ENCODE results near the gene CRACR2A. TPM values are rescaled to one million over a fixed set of nuclear protein-coding genes. Genes with fewer than 3 reads are reported as not detected.

Gene CRACR2A
- total RNA-seq, 3 donors from 2014 or later, result 5.3 to 17.3 (median 15.1) TPM

DNA sequence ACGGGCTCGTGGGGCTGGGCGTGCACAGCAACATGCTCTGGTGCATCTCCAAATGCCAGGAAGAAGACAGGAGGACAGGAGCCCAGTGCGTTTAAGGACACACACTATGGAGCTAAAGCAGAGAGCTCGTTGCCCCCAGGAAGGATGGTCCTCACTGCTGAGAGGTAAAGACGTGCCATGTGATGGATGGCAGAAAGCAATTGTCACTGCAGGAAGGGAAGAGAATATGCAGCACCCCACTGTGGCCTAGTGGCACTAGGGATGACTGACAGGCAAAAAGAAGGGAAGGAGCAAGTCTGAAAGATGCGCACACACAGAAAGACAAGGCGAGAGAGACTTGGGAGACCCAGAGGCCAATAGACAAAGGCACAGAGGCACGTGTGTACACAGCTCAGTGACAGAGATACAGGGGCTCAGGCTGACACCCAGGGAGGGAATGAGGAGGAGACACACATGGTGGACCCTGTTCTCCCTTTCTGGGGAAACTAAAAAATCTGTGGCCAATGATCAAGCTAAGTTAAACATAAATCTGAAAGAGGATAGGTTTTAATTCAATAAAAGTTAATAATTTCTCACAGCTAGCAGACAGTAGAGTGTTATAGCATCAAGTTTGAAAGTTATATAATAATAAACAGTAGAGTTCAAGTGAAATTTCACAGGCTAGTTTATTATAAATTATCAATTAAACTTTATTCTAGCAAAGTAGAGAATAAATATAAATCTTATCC is 78.8 kb downstream of the CRACR2A start:
- H3K27ac ChIP-seq, result no peak overlapping the region
- no peaks in the 10 kb centered on the region for H3K27me3 ChIP-seq
- intact Hi-C loops (cut with DNase I; ENCODE audit: low total_unique reads), result no loop called here
- no peaks in the 10 kb centered on the region for H3K36me3 ChIP-seq
- H3K4me3 ChIP-seq, result no peak overlapping the region
- H3K4me1 ChIP-seq, result no peaks in the 10 kb centered on the region
- no peaks in the 10 kb centered on the region for H3K9me3 ChIP-seq
- DNase-seq (ENCODE audit: low spot score in 2 of 2), result no peak
- no peak for TF ChIP-seq CTCF (IDR thresholded peaks at IDR 0.05)
- TF ChIP-seq POLR2A (IDR thresholded peaks at IDR 0.05), result no peak
- no peak for TF ChIP-seq POLR2AphosphoS5 (IDR thresholded peaks at IDR 0.05)

DNA sequence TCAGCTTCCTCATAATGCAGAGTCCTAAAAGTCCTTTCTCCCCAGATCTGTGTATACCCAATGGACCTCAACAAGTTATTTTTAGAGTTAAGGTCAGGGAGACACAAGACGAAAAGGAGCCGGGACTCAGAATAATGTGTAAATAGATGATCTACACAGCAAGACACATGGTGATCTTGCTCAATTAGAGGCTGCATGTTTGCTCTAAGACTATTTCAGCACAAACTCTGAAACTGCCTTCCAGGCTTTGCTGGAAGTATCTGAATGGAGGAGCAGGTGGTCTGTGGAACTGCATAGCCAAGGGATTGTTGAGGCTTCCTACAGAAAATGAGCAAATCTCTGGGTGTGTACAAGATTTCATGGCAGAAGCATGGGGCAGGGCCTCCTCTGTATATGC is 80.8 kb downstream of the CRACR2A start:
- Histone ChIP-seq H3K4me1 (no peaks in the 10 kb centered on the region), H3K36me3 (no peaks in the 10 kb centered on the region), H3K27ac (no peak overlapping the region), H3K27me3 (no peaks in the 10 kb centered on the region), H3K4me3 (no peak overlapping the region), H3K9me3 (no peaks in the 10 kb centered on the region)
- TF ChIP-seq CTCF (IDR thresholded peaks at IDR 0.05) (no peak), POLR2AphosphoS5 (IDR thresholded peaks at IDR 0.05) (no peak)
- intact Hi-C loops (cut with DNase I; ENCODE audit: low total_unique reads), result no loop called here
- DNase-seq (ENCODE audit: low spot score in 2 of 2), result no peak

DNA sequence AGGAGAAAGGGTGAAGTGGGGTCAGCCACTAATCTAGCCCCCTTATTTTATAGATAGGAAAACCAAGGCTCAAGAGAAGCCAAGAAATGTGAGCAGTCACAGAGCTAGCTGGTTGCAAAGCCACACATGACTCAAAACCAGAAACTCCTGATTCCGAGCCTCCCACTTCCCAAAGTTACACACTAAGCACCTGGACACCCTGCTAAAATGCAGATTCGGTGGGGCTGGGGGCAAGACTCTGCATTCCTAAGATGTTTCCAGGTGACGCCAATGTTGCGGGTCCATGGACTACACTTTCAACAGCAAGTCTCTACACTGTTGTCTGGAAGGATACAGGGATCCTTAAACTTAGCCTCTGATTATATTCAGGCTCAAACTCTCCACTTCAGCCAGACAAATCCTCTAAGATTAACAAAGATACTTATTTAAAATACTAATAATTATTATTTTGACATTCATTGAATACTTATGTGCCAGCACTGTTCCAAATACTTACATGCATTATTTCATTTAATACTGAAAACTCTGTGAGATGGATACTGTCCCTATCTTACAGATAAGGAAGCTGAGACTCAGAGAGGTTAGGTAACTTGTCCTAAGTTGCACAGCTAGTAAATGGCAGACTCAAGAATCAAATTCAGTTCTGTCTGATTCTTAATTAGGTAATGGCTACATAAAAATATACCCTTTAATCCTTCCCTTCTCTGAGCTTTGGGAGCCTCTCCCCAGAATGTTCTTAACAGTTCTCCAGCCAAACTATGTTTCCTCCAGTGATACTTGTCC is 81.4 kb downstream of the CRACR2A start:
- no peak for DNase-seq (ENCODE audit: low spot score in 2 of 2)
- Histone ChIP-seq H3K4me1 (no peaks in the 10 kb centered on the region), H3K4me3 (no peak overlapping the region), H3K27me3 (no peaks in the 10 kb centered on the region), H3K36me3 (no peaks in the 10 kb centered on the region), H3K27ac (no peak overlapping the region), H3K9me3 (no peaks in the 10 kb centered on the region)
- TF ChIP-seq POLR2AphosphoS5 (IDR thresholded peaks at IDR 0.05) (no peak), CTCF (IDR thresholded peaks at IDR 0.05) (no peak), POLR2A (IDR thresholded peaks at IDR 0.05) (no peak)
- intact Hi-C loops (cut with DNase I; ENCODE audit: low total_unique reads), result no loop called here

- intact Hi-C loops (cut with DNase I; ENCODE audit: low total_unique reads), result no loop called here
- no peak for DNase-seq (ENCODE audit: low spot score in 2 of 2)
- no peak for TF ChIP-seq POLR2AphosphoS5 (IDR thresholded peaks at IDR 0.05)
- no peak for TF ChIP-seq POLR2A (IDR thresholded peaks at IDR 0.05)
- TF ChIP-seq CTCF (IDR thresholded peaks at IDR 0.05), result no peak
Observed at GRCh38 chr12:3670083-3670620, 82.8 kb downstream of the CRACR2A start.

DNA sequence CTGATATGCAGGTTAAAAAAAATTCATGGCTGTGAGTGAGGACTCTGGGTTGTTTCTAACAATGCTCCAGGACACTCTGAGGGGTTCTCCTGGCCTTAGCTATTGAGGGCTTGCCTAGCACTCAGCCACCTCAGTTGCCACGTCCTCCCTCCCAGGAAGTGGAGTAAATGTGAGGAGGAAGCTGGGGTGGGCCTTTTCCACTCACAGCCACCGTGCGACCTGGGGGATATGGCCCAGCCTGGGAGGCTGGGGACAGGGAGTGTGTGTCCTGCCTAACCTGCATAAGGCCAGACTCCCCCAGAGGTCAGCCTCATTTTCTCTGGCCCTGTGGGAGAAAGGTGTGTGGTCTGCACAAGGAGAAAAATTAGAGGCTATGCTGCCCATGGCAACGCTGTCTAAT is 83.3 kb downstream of the CRACR2A start:
- H3K4me1 ChIP-seq, result no peaks in the 10 kb centered on the region
- no peaks in the 10 kb centered on the region for H3K9me3 ChIP-seq
- no peaks in the 10 kb centered on the region for H3K27me3 ChIP-seq
- no peaks in the 10 kb centered on the region for H3K36me3 ChIP-seq
- TF ChIP-seq CTCF (IDR thresholded peaks at IDR 0.05) (no peak), POLR2A (IDR thresholded peaks at IDR 0.05) (no peak), POLR2AphosphoS5 (IDR thresholded peaks at IDR 0.05) (no peak)
- no peak overlapping the region for H3K27ac ChIP-seq
- no peak for DNase-seq (ENCODE audit: low spot score in 2 of 2)
- no peak overlapping the region for H3K4me3 ChIP-seq
- intact Hi-C loops (cut with DNase I; ENCODE audit: low total_unique reads), result no loop called here

More at GRCh38 chr12:3670083-3670620, 82.8 kb downstream of the CRACR2A start:
- H3K9me3 ChIP-seq, result no peaks in the 10 kb centered on the region
- no peaks in the 10 kb centered on the region for H3K36me3 ChIP-seq
- no peaks in the 10 kb centered on the region for H3K27me3 ChIP-seq
- H3K4me1 ChIP-seq, result no peaks in the 10 kb centered on the region
- H3K4me3 ChIP-seq, result no peak overlapping the region
- no peak overlapping the region for H3K27ac ChIP-seq
